GM18861 (cell line): ENCODE measurements around the gene METTL17.
"Not testable (repeated sequence)": the region's sequence is repeated elsewhere in the genome, so short reads cannot be mapped to it uniquely, and the experiment has no call there.

Experiments used
- ATAC-seq: cut with Tn5 transposase; IDR thresholded peaks from one replicate; pipeline ENCODE4 v1.9.1; 2021; ENCODE audit not compliant: unreplicated experiment

The METTL17 gene

GRCh38 chr14:21023817-21024584 lies 34.2 kb downstream of the METTL17 start:
- ATAC-seq, result no peak

- ATAC-seq, result no peak
Observed at GRCh38 chr14:21024585-21025370, 35.0 kb downstream of the METTL17 start, which contains the start of gene NDRG2. TSS of gene NDRG2 (minus strand) at chr14:21025061. CDS start at chr14:21023315, 1,746 bp downstream.

GRCh38 chr14:21025371-21026273 lies 35.8 kb downstream of the METTL17 start:
- no peak for ATAC-seq

- ATAC-seq, result no peak
Observed at GRCh38 chr14:21026274-21026987, 36.7 kb downstream of the METTL17 start.

- no peak for ATAC-seq
Observed at GRCh38 chr14:21026988-21027315, 37.2 kb downstream of the METTL17 start.

GRCh38 chr14:21029917-21030316 lies 40.1 kb downstream of the METTL17 start, which contains the start of gene TPPP2:
TSS of gene TPPP2 (plus strand) at chr14:21030217. CDS start at chr14:21030582, 365 bp downstream.
- ATAC-seq, result no peak

GRCh38 chr14:21030531-21030930 lies 40.8 kb downstream of the METTL17 start:
- ATAC-seq, result no peak

- no peak for ATAC-seq
Observed at GRCh38 chr14:21032326-21033132, 42.7 kb downstream of the METTL17 start.

- no peak for ATAC-seq
Observed at GRCh38 chr14:21033133-21033698, 43.4 kb downstream of the METTL17 start.

- no peak for ATAC-seq
Observed at GRCh38 chr14:21034707-21035106, 44.9 kb downstream of the METTL17 start, which contains the start of gene RNASE13. TSS of gene RNASE13 (minus strand) at chr14:21034807. CDS start at chr14:21034288, 519 bp downstream.

GRCh38 chr14:21036751-21037150 lies 47.0 kb downstream of the METTL17 start:
- no peak for ATAC-seq

- no peak for ATAC-seq
Observed at GRCh38 chr14:21037156-21037555, 47.4 kb downstream of the METTL17 start.

GRCh38 chr14:21038441-21039422 lies 49.0 kb downstream of the METTL17 start:
- no peak for ATAC-seq

GRCh38 chr14:21039585-21040369 lies 50.0 kb downstream of the METTL17 start:
- ATAC-seq, result no peak

- no peak for ATAC-seq
Observed at GRCh38 chr14:21040370-21040925, 50.7 kb downstream of the METTL17 start.

GRCh38 chr14:21040941-21041340 lies 51.2 kb downstream of the METTL17 start:
- ATAC-seq, result not testable (repeated sequence)
